Mesenchymal stem cell (in vitro differentiated cells and primary cell): ENCODE results near the gene SFMBT2.

Source experiments
- DNase-seq: peaks from one replicate; pipeline ENCODE4 v3.0.0-alpha.2; 2013
- H2AFZ ChIP-seq: one replicate; pipeline ENCODE4 v1.6.1; 2013; ENCODE audit warnings: low read depth, mild to moderate bottlenecking, control low read depth, inconsistent platforms, low read length, moderate library complexity
- H2AK5ac ChIP-seq: 2 replicates; pipeline ENCODE4 v1.6.1; 2013; ENCODE audit warnings: low read length, moderate library complexity, mild to moderate bottlenecking, inconsistent platforms; ENCODE audit not compliant: severe bottlenecking
- H2BK120ac ChIP-seq: one replicate; pipeline ENCODE4 v1.6.1; 2013; ENCODE audit warnings: low read depth, mild to moderate bottlenecking, inconsistent platforms, low read length, moderate library complexity
- H2BK12ac ChIP-seq, 2 experiments: one replicate each; pipeline ENCODE4 v1.6.1; 2013; ENCODE audit warnings: inconsistent platforms in 2 of 2, low read length in 2 of 2, mild to moderate bottlenecking in 2 of 2, moderate library complexity in 2 of 2, control low read depth in 1 of 2
- H2BK15ac ChIP-seq: one replicate; pipeline ENCODE4 v1.6.1; 2013; ENCODE audit warnings: mild to moderate bottlenecking, low read depth, inconsistent platforms; ENCODE audit not compliant: poor library complexity, severe bottlenecking
- H2BK5ac ChIP-seq: 2 replicates; pipeline ENCODE4 v1.6.1; 2013; ENCODE audit warnings: low read depth, mild to moderate bottlenecking, low read length, control low read depth, inconsistent platforms; ENCODE audit not compliant: poor library complexity, severe bottlenecking
- H3K14ac ChIP-seq, 2 experiments: one replicate each; pipeline ENCODE4 v1.6.1; 2013; ENCODE audit warnings: inconsistent platforms in 2 of 2, low read length in 2 of 2, control low read depth in 1 of 2, mild to moderate bottlenecking in 1 of 2, moderate library complexity in 1 of 2
- H3K18ac ChIP-seq, 2 experiments: one replicate each; pipeline ENCODE4 v1.6.1; 2013; ENCODE audit warnings: inconsistent platforms in 2 of 2, low read length in 2 of 2, control low read depth in 1 of 2, low read depth in 1 of 2, mild to moderate bottlenecking in 1 of 2
- H3K23ac ChIP-seq, 2 experiments: one replicate each; pipeline ENCODE4 v1.6.1; 2013; ENCODE audit warnings: inconsistent platforms in 2 of 2, low read length in 2 of 2, mild to moderate bottlenecking in 2 of 2, moderate library complexity in 2 of 2, control low read depth in 1 of 2
- H3K27ac ChIP-seq: 2 replicates; pipeline ENCODE4 v1.5.1; 2013; ENCODE audit warnings: mild to moderate bottlenecking, moderate library complexity, low read length, control low read depth, inconsistent platforms; ENCODE audit not compliant: poor library complexity, severe bottlenecking
- H3K27me3 ChIP-seq, 2 experiments: 2 replicates each; pipeline versions ENCODE4 v1.6.1 to v1.7.0; 2013; ENCODE audit warnings: low read length in 2 of 2, mild to moderate bottlenecking in 2 of 2, moderate library complexity in 2 of 2, control low read depth in 1 of 2, inconsistent platforms in 1 of 2; ENCODE audit not compliant: control insufficient read depth in 1 of 2, insufficient read depth in 1 of 2
- H3K36me3 ChIP-seq, 2 experiments: 2 replicates each; pipeline versions ENCODE4 v1.6.1 to v1.7.0; 2013; ENCODE audit warnings: low read length in 2 of 2, control low read depth in 1 of 2, inconsistent platforms in 1 of 2, low read depth in 1 of 2, mild to moderate bottlenecking in 1 of 2; ENCODE audit not compliant: insufficient read depth in 2 of 2, control insufficient read depth in 1 of 2
- H3K4ac ChIP-seq, 2 experiments: one replicate each; pipeline ENCODE4 v1.6.1; 2013; ENCODE audit warnings: inconsistent platforms in 2 of 2, low read length in 2 of 2, mild to moderate bottlenecking in 2 of 2, moderate library complexity in 2 of 2, control low read depth in 1 of 2, low read depth in 1 of 2
- H3K4me1 ChIP-seq: 2 replicates; pipeline ENCODE4 v1.6.1; 2013; ENCODE audit warnings: low read depth, low read length, control low read depth; ENCODE audit not compliant: control insufficient read depth, insufficient read depth
- H3K4me2 ChIP-seq: 2 replicates; pipeline ENCODE4 v1.6.1; 2013; ENCODE audit warnings: low read length, mild to moderate bottlenecking, inconsistent platforms; ENCODE audit not compliant: poor library complexity, severe bottlenecking
- H3K4me3 ChIP-seq, 2 experiments: 2 replicates each; pipeline versions ENCODE4 v1.5.1 to v1.7.0; 2013; ENCODE audit warnings: low read length in 2 of 2, mild to moderate bottlenecking in 2 of 2, control low read depth in 1 of 2, low read depth in 1 of 2; ENCODE audit not compliant: insufficient read depth in 1 of 2
- H3K79me1 ChIP-seq: replicated peaks from 2 replicates; pipeline ENCODE4 v1.6.1; 2013; ENCODE audit warnings: mild to moderate bottlenecking, control low read depth, low read length, inconsistent platforms; ENCODE audit not compliant: poor library complexity, severe bottlenecking
- H3K9ac ChIP-seq: 2 replicates; pipeline ENCODE4 v1.7.0; 2013; ENCODE audit warnings: mild to moderate bottlenecking, low read length, moderate library complexity
- H3K9me3 ChIP-seq: 2 replicates; pipeline ENCODE4 v1.7.0; 2013; ENCODE audit warnings: mild to moderate bottlenecking, low read length; ENCODE audit not compliant: control insufficient read depth
- H4K8ac ChIP-seq: one replicate; pipeline ENCODE4 v1.6.1; 2013; ENCODE audit warnings: inconsistent platforms, mild to moderate bottlenecking, low read length, moderate library complexity
- H4K91ac ChIP-seq: one replicate; pipeline ENCODE4 v1.6.1; 2013; ENCODE audit warnings: mild to moderate bottlenecking, low read length, inconsistent platforms
- WGBS: methylation state at CpG from one replicate; pipeline ENCODE4 v1.1.7; 2013; ENCODE audit warnings: mixed read lengths; 5-methylcytosine and 5-hydroxymethylcytosine counted together

The SFMBT2 gene

GRCh38 chr10:7173948-7174347, 236.9 kb downstream of the SFMBT2 start:
- no peak overlapping the region for H3K9ac ChIP-seq
- H2BK12ac ChIP-seq, result no peak overlapping the region
- H2BK15ac ChIP-seq, result no peak overlapping the region
- WGBS, result 94% methylated on average over 11 of the region's 11 CpGs
- H3K18ac ChIP-seq, result no peak overlapping the region
- H2AK5ac ChIP-seq, result no peak overlapping the region
- no peak overlapping the region for H3K4ac ChIP-seq
- no peaks in the 10 kb centered on the region for H3K4me1 ChIP-seq
- H4K8ac ChIP-seq, result no peak overlapping the region
- DNase-seq, result no peak
- H3K27ac ChIP-seq, result no peak overlapping the region
- no peak overlapping the region for H3K23ac ChIP-seq
- H2AFZ ChIP-seq, result no peak overlapping the region
- peaks cover 0 to 32% of the 10 kb centered on the region in 2 experiments for H3K36me3 ChIP-seq
- no peaks in the 10 kb centered on the region for H3K27me3 ChIP-seq
- no peak overlapping the region for H4K91ac ChIP-seq
- no peak overlapping the region for H2BK5ac ChIP-seq
- H3K9me3 ChIP-seq, result no peaks in the 10 kb centered on the region
- H3K79me1 ChIP-seq, result no peaks in the 10 kb centered on the region
- no peak overlapping the region for H3K14ac ChIP-seq
- no peak overlapping the region for H3K4me3 ChIP-seq
- no peak overlapping the region for H3K4me2 ChIP-seq
- no peak overlapping the region for H2BK120ac ChIP-seq

DNA sequence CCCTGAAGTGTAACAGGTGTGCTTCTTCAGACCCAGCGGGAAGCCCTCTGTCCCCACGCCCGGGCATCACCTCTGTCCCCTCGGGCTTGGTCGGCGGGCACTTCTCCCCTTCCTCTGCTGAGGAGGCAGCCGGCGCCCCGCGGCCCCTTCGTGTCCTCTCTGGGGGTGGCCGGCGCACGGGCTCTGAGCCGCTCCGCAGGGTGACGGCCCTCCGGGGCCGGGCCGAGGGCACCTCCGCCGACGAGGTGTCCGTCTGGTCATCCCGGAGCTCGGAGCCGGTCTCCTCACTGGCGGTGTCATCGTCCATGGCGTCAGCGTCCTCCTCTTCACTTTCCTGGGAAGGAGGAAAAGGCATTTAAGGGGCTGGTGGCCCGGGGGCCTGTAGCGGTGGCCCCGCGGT, 239.0 kb downstream of the SFMBT2 start:
- H3K18ac ChIP-seq, result no peak overlapping the region
- H4K8ac ChIP-seq, result no peak overlapping the region

GRCh38 chr10:7170626-7171322, 240.1 kb downstream of the SFMBT2 start:
- H3K79me1 ChIP-seq, result no peaks in the 10 kb centered on the region
- H3K23ac ChIP-seq, result no peak overlapping the region
- peaks cover 0 to 29% of the 10 kb centered on the region in 2 experiments for H3K36me3 ChIP-seq
- H3K4me1 ChIP-seq, result no peaks in the 10 kb centered on the region
- no peak overlapping the region for H3K4ac ChIP-seq
- H2AFZ ChIP-seq, result no peak overlapping the region
- no peak overlapping the region for H2AK5ac ChIP-seq
- H4K91ac ChIP-seq, result no peak overlapping the region
- H3K14ac ChIP-seq, result no peak overlapping the region
- DNase-seq, result no peak
- no peak overlapping the region for H3K4me2 ChIP-seq
- no peak overlapping the region for H4K8ac ChIP-seq
- H2BK5ac ChIP-seq, result no peak overlapping the region
- H3K27me3 ChIP-seq, result no peaks in the 10 kb centered on the region
- H3K9me3 ChIP-seq, result no peaks in the 10 kb centered on the region
- no peak overlapping the region for H3K27ac ChIP-seq
- no peak overlapping the region for H2BK15ac ChIP-seq
- H3K9ac ChIP-seq, result no peak overlapping the region
- H3K18ac ChIP-seq, result no peak overlapping the region
- no peak overlapping the region for H3K4me3 ChIP-seq
- H2BK120ac ChIP-seq, result no peak overlapping the region
- 94% methylated on average over 24 of the region's 24 CpGs for WGBS
- no peak overlapping the region for H2BK12ac ChIP-seq

More for the DNA sequence above, 239.0 kb downstream of the SFMBT2 start:
- no peak overlapping the region for H2AK5ac ChIP-seq
- H2BK5ac ChIP-seq, result no peak overlapping the region
- peaks cover 0 to 32% of the 10 kb centered on the region in 2 experiments for H3K36me3 ChIP-seq
- WGBS, result 94% methylated on average over 35 of the region's 35 CpGs
- H3K4me2 ChIP-seq, result no peak overlapping the region
- H3K27ac ChIP-seq, result no peak overlapping the region
- no peak overlapping the region for H3K9ac ChIP-seq
- H3K9me3 ChIP-seq, result no peaks in the 10 kb centered on the region
- no peak overlapping the region for H2AFZ ChIP-seq
- no peaks in the 10 kb centered on the region for H3K4me1 ChIP-seq
- H4K91ac ChIP-seq, result no peak overlapping the region
- no peak overlapping the region for H3K14ac ChIP-seq
- no peak overlapping the region for H2BK12ac ChIP-seq
- H3K23ac ChIP-seq, result no peak overlapping the region
- no peak for DNase-seq
- no peaks in the 10 kb centered on the region for H3K79me1 ChIP-seq
- H2BK15ac ChIP-seq, result no peak overlapping the region
- no peak overlapping the region for H2BK120ac ChIP-seq
- H3K4me3 ChIP-seq, result no peak overlapping the region
- no peak overlapping the region for H3K4ac ChIP-seq
- no peaks in the 10 kb centered on the region for H3K27me3 ChIP-seq

DNA sequence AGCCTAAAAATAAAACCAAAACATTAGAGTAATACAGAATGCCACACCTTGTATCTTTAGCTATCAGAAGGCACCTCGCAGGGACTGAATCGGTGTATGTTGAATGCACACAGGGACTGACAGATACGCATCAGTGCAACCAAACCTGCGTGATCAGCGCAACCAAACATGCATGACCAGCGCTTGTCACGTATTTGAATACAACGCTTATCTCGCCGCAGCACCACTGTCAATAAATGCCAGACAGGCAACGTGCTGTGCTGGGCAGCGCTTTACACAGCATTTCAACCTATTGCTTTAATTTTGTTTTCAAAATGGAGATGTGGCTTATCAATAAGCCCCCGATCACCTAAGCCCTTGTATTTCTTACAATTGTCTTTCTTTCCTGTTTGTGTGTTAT, 242.4 kb downstream of the SFMBT2 start:
- DNase-seq, result no peak
- Histone ChIP-seq H3K4ac (no peak overlapping the region), H4K91ac (no peak overlapping the region)

More for the DNA sequence above, 242.4 kb downstream of the SFMBT2 start:
- Histone ChIP-seq H3K4me2 (no peak overlapping the region), H4K8ac (no peak overlapping the region), H3K36me3 (peaks cover 0 to 26% of the 10 kb centered on the region in 2 experiments), H3K23ac (no peak overlapping the region), H3K18ac (no peak overlapping the region), H3K14ac (no peak overlapping the region), H2BK5ac (no peak overlapping the region), H2BK12ac (no peak overlapping the region), H2BK15ac (no peak overlapping the region), H2AFZ (no peak overlapping the region), H3K27ac (no peak overlapping the region), H3K4me3 (no peak overlapping the region), H3K9ac (no peak overlapping the region), H2AK5ac (no peak overlapping the region), H3K4me1 (no peaks in the 10 kb centered on the region), H3K27me3 (no peaks in the 10 kb centered on the region), H2BK120ac (no peak overlapping the region), H3K9me3 (no peaks in the 10 kb centered on the region), H3K79me1 (no peaks in the 10 kb centered on the region)
- WGBS, result 95% methylated on average over 12 of the region's 13 CpGs
